A673 (cell line): ENCODE measurements around the gene DIPK1B.

Experiments used
- EZH2 ChIP-seq: fragments of 200-600 bp; sonication (generic); IDR thresholded peaks from 2 replicates; pipeline ENCODE4 v1.6.1; 2017; ENCODE audit warnings: borderline replicate concordance, low read depth, mild to moderate bottlenecking, mixed read lengths, antibody characterized with exemption, low read length; ENCODE audit not compliant: poor library complexity, severe bottlenecking
- TF ChIP-seq, protein P1 (sequence below): fragments of 300-800, 200-600 bp; sonication (generic); conservative IDR thresholded peaks from 2 replicates; pipeline ENCODE4 v1.5.1; 2017; ENCODE audit warnings: low read depth, mild to moderate bottlenecking, antibody characterized with exemption, low read length, moderate library complexity, mixed read lengths

DNA sequence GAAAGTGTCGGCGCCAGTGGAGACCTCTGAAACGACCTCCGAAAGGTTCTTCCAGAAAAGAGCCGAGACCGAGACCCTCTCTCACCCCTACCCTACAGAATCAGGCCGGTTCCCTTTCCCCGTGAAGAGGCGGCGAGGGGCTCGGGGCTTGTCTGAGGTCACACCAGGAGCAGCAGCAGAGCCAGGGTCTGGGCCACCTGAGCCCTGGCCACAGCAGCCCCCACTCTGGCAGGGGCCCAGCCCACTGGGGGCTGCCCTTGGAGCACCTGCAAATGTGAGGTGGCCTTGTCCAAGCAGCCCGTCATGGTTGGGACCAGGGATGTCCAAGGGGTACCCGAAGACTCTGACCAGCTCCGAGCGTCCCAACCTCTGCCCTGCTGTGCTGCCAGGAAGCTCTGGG, 34.3 kb upstream of the DIPK1B start:
- TF ChIP-seq, protein P1, sequence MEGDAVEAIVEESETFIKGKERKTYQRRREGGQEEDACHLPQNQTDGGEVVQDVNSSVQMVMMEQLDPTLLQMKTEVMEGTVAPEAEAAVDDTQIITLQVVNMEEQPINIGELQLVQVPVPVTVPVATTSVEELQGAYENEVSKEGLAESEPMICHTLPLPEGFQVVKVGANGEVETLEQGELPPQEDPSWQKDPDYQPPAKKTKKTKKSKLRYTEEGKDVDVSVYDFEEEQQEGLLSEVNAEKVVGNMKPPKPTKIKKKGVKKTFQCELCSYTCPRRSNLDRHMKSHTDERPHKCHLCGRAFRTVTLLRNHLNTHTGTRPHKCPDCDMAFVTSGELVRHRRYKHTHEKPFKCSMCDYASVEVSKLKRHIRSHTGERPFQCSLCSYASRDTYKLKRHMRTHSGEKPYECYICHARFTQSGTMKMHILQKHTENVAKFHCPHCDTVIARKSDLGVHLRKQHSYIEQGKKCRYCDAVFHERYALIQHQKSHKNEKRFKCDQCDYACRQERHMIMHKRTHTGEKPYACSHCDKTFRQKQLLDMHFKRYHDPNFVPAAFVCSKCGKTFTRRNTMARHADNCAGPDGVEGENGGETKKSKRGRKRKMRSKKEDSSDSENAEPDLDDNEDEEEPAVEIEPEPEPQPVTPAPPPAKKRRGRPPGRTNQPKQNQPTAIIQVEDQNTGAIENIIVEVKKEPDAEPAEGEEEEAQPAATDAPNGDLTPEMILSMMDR, result no peak
- TF ChIP-seq EZH2, result no peak
